ENCODE data around the gene HAPLN2. TPM values are rescaled to one million over a fixed set of nuclear protein-coding genes. Genes with fewer than 3 reads are reported as not detected.

HAPLN2 gene
- total RNA-seq, 4 donors from 2014 or later, result 1.5 to 1.7 TPM; not detected in 2

DNA sequence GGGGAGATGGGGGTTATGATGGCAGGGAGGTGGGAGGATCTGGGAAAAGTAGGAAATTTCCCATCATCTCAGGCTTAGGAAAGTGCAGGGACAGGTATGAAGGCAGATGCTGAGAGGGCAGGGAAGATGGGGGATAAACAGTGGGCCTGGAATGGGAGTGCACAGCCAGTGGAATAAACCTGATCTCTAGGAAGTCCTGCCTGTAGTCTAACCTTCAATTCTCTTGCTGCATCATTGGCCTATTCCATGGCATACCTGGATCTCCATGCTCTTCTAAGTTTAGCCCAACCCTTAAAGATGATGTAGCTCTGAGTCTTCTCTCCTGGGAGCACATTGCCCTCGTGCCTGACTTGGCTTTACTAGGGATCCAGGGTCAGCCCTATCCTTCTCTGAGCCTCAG is 25.4 kb downstream of the HAPLN2 start:
- TF ChIP-seq, protein P1, sequence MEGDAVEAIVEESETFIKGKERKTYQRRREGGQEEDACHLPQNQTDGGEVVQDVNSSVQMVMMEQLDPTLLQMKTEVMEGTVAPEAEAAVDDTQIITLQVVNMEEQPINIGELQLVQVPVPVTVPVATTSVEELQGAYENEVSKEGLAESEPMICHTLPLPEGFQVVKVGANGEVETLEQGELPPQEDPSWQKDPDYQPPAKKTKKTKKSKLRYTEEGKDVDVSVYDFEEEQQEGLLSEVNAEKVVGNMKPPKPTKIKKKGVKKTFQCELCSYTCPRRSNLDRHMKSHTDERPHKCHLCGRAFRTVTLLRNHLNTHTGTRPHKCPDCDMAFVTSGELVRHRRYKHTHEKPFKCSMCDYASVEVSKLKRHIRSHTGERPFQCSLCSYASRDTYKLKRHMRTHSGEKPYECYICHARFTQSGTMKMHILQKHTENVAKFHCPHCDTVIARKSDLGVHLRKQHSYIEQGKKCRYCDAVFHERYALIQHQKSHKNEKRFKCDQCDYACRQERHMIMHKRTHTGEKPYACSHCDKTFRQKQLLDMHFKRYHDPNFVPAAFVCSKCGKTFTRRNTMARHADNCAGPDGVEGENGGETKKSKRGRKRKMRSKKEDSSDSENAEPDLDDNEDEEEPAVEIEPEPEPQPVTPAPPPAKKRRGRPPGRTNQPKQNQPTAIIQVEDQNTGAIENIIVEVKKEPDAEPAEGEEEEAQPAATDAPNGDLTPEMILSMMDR (IDR thresholded peaks at IDR 0.05; ENCODE audit: low read depth), result no peak

DNA sequence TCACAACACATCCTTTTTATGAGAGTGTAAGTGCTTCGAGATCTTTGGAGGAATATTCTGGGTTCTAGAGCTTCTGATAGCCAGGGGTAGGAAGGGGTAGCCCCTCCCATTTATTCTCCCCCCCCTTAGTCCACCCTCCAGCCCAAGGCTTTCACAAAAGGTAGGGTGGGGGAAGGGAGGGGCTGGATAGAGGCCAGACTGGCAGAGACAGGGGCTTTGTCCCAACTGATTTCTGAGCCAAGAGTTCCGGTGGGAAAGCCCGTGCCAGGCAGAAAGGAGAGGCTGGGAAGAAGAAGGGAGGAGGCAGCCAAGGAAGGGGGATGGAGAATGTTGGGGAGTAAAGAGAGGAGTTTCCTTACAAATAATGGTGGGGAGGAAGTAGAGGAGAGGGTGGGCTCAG is 25.8 kb downstream of the HAPLN2 start:
- TF ChIP-seq, protein P1 (IDR thresholded peaks at IDR 0.05; ENCODE audit: low read depth), result no peak

DNA sequence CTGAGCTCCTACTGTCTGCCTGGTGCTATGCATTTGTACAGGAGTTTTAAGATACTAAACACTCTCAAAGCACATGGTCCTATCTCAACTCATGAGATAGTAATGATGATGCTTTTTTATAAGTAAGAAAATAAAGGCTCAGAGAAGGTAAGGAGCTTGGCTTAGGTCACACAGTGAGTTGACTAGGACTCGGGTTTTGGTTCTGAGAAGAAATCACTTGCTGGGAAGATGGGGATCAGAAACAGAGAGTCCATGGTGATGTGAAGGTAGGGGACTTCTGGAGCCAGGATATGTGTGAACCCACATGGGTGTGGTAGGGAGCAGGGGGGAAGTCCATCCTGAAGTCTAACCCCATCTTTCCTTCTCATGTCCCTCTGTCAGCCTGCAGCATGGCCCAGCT is 26.5 kb downstream of the HAPLN2 start:
- TF ChIP-seq, protein P1 (IDR thresholded peaks at IDR 0.05; ENCODE audit: low read depth), result no peak

DNA sequence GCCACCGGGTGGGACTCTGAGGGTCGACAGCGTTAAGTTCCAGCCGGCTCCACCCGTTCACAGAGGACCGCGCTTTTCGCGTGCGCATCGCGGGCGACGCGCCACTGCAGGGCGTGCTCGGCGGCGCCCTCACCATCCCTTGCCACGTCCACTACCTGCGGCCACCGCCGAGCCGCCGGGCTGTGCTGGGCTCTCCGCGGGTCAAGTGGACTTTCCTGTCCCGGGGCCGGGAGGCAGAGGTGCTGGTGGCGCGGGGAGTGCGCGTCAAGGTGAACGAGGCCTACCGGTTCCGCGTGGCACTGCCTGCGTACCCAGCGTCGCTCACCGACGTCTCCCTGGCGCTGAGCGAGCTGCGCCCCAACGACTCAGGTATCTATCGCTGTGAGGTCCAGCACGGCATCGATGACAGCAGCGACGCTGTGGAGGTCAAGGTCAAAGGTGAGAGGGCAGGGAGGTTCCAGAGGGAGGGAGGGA is 27.6 kb downstream of the HAPLN2 start:
- TF ChIP-seq, protein P1 (IDR thresholded peaks at IDR 0.05; ENCODE audit: low read depth), result no peak

DNA sequence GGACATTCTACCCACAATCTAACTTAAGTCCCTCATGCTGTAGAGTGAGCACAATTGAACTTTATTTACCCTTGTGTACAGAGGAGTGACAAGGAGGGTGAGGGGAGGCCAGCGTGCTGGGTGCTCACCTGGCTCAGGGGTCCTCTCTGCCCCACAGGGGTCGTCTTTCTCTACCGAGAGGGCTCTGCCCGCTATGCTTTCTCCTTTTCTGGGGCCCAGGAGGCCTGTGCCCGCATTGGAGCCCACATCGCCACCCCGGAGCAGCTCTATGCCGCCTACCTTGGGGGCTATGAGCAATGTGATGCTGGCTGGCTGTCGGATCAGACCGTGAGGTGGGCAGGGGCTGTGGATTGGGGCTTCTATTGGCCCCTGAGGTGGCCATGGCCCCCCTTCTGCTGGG is 28.1 kb downstream of the HAPLN2 start:
- TF ChIP-seq, protein P1 (IDR thresholded peaks at IDR 0.05; ENCODE audit: low read depth), result no peak

DNA sequence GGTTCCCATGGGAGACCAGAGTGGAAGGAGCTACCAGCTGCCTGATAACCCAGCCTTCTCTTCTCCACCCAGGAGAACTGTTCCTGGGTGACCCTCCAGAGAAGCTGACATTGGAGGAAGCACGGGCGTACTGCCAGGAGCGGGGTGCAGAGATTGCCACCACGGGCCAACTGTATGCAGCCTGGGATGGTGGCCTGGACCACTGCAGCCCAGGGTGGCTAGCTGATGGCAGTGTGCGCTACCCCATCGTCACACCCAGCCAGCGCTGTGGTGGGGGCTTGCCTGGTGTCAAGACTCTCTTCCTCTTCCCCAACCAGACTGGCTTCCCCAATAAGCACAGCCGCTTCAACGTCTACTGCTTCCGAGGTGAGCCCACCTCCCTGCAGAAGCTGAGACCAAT is 29.3 kb downstream of the HAPLN2 start:
- TF ChIP-seq, protein P1 (IDR thresholded peaks at IDR 0.05; ENCODE audit: low read depth), result no peak

DNA sequence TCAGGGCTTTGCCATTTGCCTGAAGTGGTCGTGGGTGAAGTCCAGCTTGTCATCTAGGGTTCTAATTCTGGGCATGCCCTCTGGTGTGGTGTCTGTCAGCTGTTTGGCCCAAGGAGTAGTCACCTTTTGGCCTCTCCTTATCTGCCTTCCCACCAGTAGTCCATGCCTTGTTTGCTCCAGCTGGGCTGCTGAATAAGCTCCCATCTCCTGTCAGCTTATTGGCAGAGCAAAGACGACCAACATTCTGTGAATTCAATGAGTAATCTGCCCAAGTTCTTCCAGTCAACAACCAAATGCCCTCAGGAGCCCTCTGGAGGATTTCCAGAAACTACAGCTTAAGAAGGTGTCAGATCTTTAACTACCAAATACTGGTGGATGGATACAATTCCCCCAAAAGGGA is 29.7 kb downstream of the HAPLN2 start:
- TF ChIP-seq, protein P1 (IDR thresholded peaks at IDR 0.05; ENCODE audit: low read depth), result no peak

Measured in subcutaneous adipose tissue (tissue), 4 donors.